NCI-H226 (cell line): Measurements from ENCODE around the gene SQSTM1.
"Not testable (repeated sequence)": the region's sequence is repeated elsewhere in the genome, so short reads cannot be mapped to it uniquely, and the experiment has no call there.

Experiments
- DNase-seq: peaks from one replicate; pipeline ENCODE4 v3.0.0-alpha.2; 2015

Gene SQSTM1

DNA sequence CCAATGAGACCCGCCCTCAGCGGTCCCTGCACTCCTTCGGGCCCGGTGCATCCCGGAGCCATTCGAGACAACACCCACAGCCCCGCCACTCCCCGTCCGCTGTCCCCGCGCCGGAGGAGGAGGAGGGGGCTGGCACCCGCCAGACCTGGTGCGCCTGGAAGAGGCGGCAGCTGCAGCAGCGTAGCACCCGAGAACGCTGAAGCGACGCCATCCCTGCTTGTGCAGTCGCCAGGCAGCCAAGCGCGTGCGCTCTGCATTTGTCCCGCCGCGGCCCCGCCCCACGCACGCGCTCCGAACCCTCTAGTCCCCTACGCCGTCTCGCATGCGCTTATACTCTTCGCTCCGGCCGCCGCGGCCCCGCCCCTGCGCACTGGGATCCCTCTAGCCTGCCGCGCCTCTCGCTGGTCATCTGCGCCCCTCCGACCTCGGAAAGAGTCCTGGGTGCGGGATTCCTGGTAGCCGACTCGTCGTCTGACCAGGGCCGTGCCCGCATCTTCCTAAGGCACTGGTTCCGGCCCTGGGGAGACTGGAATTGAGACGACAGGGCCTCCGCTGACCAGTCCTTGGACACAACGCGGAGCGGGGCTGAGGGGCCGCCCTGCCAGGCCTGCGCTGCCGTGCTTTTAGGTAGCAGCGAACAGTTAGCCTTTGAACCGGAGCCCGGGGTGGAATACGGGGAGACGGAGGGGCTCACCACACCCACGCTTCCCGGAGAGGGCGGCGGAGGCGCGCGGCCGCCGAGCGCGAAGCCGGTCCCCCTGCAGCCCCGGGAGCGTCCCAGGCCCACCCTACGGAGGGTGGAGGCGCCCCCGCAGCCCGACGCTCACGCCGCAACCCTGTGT lies 38.1 kb downstream of the SQSTM1 start, which contains the start of gene MRNIP:
MRNIP (minus strand) TSS at position 232 of the 842 bp plus-strand sequence; CDS start at position 211, 21 bp downstream.
- peak; percentile 93 for DNase-seq

DNA sequence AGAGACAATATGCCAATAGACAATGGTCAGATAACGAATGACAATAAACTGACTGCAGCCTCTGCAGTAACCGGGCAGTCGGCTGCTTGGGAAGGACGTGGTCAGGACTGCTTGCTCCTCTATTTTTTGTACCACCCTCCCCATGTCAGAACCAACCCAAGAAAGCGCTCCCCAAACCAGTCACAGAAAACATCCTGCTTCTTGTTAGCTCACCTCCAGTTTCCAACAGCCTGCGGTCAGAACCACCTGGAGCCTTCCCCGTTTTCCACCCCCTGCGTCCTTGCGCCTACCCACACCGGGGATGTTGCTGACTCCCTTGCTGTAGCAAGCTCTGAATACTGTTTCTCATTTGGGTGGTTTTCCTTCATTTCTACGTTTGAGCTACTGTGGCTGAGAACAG lies 39.6 kb downstream of the SQSTM1 start:
- DNase-seq = no peak

DNA sequence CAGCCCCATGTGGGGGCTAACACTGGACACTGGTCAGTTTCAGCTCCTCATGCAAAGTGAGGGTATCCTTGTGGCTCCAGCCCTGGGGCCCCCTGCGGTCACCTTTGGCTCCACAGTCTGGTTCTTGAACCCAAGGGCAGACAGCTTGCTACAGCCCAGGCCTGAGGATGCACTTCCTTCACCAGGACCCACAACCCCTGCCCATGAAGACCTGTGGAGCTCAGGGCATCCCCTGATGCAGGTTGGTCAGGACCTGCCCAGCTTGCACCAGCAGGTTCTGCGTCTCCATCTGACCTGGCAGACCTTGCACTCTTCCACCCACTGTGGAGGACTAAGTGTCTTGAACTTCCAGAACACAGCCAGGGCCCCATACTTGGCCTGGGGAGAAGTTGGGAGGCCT lies 41.6 kb downstream of the SQSTM1 start:
- DNase-seq = no peak

DNA sequence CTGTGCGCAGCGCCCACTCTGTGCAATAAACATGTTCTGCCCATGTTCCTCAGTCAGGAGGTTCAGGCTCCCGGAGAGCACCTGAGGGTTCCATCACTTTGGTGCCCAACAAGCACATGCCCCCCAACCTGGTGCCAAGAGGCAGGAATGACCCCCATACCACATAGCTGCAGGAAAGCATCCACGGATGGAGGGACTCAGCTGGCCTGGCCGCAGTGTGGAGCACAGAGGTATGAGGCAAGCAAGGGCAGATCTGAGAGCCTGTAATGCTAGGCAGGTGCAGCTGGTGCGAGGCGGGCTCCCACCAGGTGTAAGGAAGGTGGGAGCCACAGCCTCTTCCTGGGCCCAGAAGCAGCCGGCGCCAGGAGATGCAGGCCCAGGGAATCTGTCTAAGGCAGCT lies 42.2 kb downstream of the SQSTM1 start:
- DNase-seq = no peak

DNA sequence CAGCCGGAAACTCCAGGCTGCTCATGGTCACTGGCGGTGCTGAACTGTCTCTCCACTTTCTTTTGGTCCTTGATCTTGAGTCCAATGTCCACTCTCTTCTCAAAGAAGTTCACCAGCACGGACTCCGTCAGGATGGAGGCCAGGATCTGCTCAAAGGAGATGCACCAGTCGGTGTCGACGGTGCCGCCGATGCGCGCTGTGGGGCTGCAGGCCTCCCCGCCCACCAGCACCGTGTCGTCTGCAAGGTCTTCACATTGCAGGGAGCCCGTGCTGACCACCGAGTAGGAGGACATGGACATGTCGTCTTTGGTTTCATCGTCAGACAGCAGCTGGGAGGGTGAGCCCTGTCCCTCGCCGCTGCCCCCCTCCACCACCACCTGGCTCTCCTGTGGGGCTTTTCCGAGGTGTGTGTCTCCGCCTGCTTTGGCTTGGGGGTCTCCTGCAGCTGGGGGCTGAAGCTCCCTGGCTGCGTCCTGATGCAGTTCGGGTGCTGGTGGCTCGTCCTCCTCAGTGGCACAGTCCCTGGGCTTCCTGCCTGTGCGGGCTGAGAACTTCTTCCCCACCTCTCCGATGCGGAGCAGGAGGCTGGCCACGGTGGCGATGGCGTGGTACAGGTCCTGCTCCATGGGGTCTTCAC lies 42.9 kb downstream of the SQSTM1 start:
- DNase-seq = no peak

DNA sequence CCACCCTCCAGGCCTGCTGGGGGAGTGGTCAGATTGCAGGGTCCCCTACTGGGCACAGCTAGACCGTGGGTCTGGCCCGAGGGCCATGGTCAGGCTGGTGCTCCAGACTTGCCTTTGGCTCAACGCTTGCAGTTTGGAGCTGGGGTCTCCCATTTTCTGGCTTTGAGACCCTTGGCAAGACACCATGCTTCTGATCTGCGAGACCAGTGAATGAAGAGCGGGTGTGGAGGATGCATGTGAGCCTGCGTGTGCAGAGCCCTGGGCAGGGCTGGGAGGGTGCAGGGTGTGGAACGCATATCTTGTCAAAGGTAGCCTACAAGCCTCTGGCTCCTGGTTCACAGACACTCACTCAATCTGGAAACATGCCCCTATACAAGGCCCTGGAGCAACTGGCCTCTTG lies 44.0 kb downstream of the SQSTM1 start:
- DNase-seq = no peak

DNA sequence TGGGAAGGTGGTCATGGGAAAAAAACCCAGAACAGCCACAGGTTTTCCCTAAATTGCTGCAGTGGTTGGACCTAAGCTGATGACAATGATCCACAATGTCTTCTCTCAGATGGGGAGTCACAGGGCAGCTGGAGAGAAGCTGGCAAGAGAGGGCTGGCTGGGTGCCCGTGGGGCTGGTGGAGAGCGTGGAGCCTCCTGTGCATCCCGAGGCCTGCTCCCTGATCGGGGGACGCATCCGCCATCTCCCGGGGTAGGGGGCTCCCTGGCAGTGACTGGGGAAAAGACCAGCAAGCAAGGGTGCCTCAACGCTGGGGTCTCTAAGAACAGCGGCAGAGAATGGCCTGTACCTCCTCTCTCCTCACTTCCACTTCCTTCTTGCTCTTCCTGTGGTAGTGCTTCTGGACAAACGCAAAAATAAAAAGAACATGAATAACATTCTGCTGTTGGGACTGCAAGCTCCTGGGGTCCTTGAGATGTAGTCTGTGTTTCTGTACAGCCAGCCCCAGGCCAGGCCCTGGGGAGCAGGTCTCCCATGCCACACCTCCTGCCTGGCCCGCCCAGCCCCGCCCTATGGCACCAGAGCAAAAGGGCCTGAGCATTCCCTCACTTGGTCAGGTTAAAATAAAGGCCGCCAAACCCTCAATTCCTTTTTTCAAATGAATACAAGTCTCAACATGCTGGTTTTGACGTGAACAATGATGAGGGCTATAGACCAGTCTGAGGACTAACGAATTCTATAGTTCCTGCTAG lies 45.0 kb downstream of the SQSTM1 start:
- no peak for DNase-seq

DNA sequence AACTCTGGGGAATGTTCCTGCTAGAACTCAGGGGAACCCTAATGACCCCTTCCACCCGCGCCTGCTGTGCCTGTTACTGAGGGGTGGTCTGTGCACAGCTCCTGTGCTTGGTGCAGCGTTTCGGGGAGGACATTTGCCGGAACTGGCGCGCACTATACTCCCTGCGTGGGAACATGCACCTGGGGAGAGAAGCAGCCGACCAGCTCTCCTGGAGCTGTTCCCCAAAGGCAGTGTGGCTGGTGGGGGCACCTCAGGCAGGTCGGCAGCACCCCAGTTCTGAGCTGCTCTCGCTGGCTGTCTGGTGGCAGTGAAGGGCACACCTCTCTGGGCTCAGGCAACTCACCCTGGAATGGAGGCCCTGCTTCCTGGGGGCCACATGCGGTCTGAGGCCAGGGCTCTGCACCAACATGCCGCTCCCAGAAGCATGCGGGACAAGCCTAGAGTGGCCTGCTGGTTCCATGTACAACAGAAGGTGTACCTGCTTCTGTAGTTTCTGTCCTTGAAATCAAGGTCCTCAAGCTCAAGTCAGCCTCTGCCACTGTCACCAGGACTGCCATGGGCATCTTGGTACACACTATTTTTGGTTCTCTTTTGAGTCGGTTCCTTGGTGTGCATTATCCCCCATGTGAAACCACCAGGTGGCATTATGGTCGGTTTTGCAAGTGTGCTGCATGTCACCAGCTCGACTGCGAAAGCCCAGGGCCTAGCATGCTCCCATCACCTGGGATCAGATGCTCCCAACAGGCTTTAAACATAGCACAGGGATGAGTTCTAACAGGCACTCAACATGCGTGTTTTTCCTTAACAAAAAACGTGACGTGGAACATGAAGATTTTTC lies 45.8 kb downstream of the SQSTM1 start:
- DNase-seq = no peak

DNA sequence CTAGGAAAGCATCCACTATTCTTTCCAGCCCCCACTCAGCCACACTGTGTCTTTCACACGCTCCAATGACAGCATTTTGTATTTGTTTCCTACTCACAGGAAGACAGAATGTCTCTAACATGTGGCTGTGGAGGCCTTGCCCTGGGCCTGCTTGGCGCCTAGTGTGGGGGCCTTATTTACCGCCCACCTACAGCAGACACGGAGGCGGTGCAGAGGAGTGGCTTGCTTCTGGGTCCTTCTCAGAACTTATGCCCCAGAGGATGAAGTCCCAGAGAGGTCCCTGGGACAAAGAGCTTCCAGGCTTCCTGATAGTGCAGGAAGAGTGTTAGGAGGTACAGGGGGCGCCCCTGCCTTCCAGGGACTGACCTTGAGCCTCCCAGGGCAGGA lies 46.4 kb downstream of the SQSTM1 start:
- no peak for DNase-seq

DNA sequence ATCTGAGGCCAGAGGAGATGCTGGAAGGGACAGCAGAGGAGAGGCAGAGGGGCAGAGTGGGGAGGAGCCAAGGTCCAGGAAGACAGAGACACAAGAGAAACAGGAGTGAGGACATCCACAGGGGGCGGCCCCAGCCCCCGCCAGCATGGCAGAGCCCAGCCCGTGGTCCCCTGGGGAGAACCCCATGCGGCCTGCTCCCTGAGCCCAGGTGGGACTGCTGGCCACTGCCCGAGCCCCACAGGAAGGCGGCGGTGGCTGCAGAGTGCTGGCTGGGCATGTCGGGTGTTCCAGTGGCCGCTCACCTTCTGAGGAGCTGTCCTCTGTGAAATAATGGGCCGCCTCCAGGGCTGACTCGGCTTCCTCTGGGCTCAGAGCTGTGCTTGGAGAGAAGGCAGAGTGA lies 46.8 kb downstream of the SQSTM1 start:
- DNase-seq = no peak

DNA sequence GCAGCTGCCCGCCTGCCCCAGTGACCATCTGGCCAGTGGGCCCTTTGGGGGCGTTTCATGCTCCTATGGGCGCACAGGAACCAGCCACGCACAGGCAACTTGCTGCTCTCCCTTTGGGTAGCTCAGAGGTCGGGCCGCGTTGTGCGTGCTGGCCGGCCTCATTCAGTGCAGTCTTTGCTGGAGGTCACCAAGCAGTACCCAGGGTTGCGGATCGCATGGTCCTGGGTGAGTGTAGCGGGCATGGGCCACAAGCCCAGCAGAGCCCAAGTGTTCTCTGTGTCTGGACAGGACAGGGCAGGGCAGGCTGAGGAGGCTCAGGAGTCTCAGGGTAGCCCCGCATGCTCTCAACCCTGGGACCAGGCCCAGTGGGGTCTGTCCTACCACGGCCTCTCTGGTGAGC lies 47.8 kb downstream of the SQSTM1 start:
- no peak for DNase-seq

DNA sequence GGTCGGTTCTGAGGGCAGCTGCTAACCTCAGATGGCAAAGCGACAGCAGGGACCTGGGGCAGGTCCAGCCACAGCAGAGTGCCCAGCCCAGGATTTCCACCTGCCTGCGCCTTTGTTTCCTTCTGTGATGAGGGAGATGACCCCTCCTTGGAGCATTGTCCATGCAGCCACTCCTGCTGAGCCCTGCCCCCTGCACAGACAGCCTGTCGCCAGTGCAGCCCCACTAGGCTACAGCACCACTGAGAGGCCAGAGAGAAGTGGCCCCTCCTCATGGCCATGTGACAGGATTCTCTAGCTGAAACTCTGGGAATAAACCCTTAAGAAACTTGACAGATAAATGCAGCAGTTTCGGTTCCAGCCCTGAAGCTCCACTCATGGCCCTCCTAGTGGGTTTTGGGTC lies 48.4 kb downstream of the SQSTM1 start:
- no peak for DNase-seq

DNA sequence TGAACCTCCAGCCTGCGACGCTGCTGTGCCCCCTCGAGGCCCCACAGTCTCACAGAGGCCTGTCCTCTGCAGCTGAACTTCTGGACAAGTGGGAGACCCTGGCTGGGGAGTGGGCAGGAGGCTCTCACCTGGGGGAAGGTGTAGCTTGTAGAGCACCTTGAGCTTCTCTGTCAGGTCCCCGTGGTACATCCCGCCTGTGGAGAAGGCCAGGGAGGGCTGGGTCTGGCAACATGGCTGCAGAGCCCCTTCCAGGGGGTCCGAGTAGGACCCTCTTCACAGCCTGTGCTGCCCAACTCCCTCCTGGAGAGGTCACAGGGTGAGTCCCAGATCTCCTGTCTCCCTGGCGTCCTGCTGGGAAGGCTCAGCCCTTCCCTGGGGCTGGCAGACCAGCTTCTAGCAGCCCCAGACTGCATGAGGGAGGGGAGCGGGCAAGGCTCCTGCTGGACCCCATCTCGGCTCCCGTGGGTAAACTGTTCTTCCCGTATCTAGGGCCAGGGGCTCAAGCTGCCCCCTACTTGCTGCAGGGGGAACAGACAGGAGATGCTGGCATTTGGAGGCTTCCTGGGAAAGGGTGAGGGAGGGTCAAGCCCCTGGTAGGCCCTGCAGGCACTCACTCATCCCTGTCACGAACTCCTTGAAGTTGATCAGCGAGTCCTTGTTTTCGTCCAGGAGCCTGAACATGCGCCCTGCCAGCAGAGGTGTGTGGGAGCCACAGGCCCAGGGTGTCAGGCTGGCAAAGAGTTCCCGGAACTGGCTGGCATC lies 49.1 kb downstream of the SQSTM1 start:
- DNase-seq = no peak

DNA sequence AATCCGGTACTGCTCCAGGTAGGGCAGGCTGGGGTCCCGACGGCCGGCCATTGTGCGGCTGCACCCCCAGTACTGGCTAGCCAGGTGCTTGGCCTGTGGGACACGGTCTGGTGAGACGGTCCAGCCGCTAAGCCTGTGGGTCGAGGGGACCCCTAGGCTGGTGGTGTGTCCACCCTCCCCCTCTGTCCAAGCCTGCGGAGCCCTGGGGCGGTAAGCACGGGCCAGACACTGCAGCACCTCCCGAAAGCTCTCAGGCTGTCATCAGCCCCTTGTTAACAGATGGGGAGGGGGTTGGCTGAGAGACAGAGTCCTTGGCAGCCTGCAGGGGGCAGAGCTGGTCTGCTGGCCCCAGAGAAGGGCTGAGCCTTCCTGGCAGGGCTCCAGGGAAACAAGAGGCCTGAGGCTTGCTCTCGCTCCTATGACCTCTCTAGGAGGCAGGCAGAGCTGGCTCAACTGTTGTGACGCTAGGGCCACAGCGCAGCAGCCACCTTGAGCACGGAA lies 49.7 kb downstream of the SQSTM1 start:
- DNase-seq = no peak

DNA sequence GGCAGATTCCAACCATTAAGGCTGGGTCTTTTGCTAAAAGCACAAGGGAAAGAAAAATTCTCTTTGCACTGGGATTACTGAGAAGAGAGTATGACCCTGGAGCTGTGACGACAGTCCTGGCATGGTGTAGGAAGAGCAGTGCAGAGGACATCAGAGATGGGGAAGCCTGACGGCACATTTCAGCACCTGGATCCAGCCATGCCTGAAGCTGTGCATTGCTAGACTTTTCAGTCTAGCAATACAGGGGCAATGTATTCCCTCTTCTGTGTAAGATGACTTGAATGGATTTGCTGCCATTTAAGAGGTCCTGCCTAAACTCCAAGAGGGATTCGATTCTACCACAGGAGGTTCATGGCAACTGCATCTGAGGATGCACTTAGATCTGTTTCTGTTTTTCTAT lies 50.2 kb downstream of the SQSTM1 start:
- DNase-seq = no peak

DNA sequence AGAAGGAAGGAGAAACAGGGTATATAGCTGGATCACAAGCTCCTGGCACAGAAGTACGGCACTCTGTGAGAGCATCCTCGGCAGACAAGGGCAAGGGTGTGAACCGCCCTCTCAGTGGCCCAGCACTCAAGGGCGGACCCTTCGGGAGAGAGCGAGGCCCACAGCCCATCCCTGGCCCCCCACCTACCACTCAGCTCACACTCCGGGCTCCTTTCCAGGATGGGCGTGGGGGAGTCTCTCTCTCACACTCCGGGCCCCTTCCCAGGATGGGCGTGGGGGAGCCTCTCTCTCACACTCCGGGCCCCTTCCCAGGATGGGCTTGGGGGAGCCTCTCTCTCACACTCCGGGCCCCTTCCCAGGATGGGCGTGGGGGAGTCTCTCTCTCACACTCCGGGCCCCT lies 50.8 kb downstream of the SQSTM1 start:
- DNase-seq = not testable (repeated sequence)

DNA sequence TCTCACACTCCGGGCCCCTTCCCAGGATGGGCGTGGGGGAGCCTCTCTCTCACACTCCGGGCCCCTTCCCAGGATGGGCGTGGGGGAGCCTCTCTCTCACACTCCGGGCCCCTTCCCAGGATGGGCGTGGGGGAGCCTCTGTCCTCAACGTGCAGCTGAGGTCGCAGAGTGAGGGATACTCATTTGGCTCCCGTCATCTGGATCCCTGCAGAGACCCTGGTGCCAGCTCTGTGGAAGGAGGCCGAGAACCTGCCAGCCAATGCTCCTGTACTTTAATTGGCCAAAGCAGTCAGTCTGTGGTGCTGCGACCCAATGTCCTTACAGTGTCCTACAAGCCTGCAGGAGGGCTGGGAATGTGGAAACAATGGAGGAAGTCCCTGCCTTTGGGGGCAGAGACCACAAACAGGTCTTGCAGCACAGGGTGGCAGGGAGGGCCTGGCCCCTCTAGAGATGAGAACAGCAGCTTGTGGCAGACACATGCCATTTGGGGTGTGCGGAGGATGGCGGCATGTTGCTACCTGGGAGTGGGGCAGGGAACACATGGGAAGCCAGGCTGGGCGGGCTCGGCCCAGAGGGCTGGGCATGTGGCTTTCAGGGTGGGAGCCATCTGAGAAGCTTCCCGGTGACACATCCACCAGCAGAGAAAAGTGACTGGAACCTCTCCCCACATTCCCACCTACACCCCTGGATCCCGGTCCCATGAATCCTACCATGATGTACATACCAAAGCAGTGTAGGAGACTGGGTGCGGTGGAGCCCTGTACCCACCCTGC lies 51.5 kb downstream of the SQSTM1 start:
- no peak for DNase-seq

DNA sequence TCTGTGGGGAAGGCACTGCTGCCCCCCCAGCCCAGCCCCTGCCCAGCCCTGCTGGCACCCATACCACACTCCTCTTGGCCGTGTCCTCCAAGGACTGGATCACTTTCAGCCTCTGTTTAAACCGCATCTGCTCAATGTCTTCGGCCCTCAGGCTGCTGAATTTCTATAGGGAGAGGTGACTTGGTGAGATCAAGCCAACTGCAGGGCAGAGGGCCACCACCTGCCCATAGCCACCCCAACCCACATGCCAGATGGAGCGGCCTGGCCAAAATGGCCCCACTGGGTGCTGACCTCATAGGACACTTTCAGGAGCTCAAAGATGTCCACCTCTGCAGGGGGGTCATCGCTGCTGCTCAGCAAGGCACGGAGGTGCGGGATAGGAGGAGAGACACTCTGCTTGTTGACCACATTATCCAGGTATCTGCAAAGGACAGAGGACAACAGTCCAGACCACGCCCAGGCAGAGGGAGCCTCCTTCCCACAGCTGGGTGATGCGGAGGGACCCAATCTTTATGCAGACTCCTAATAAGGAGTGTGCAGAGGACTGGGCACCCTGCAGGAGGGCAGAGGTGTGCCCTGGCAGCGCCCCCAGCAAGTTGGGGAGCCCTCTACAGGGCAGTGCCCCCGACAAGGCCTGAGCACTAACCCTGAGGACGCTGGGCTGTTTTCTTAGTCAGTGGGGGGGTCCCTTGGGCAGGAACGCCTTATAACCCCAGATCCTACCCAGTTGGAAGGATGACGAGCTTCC lies 52.3 kb downstream of the SQSTM1 start:
- DNase-seq = no peak

DNA sequence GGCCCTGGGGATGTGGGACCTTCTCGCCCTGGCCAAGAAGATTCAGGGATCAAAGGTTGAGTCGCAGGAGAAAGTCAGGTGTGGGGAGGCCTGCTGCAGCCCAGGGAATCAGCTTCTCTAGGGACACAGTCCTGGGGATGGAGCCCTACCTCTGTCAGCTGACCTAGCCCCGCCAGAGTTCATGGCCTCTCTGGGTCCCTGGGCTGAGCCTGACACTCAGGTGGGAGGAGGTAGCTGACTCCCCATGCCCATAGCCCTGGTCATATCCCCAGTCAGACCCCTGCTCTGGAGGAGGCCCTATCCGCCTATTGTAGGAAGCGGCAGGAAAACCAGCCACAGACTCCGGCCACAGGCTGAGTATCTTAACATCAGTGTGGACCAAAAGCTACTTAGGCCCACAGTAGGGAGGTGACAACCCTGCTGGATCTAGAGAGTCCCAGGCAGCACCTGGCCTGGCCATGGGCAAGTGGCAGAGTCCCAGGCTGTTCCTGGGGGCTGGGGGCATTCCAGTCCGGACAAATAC lies 52.9 kb downstream of the SQSTM1 start:
- DNase-seq = no peak

DNA sequence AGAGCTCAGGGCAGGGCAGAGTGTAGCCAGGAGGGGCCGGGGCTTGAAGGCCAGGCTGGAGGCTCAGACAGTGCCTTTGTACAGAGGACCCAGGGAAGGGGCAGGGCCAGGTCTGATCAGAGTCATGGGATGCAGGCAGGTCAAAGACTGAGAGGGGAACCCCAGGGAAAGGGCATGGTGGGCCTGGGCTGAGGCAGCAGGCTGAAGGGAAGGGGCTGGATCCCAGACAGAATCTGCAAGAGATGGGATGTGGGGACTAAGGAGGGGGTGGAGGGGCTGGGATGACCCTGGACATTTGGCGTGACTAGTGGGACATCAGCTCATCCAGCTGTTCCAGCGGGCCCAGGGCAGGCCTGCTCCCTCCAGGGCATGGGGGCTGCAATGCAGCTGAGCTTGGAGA lies 53.4 kb downstream of the SQSTM1 start:
- no peak for DNase-seq
